Esophagus muscularis mucosa (tissue), 4 donors: Measurements from ENCODE around the gene NTRK1. TPM values are rescaled to one million over a fixed set of nuclear protein-coding genes. Genes with fewer than 3 reads are reported as not detected.

ENCODE experiments used
- DNase-seq: peaks from one replicate; pipeline ENCODE4 v3.0.0-alpha.2; 2017; ENCODE audit errors: extremely low spot score
- H3K27ac ChIP-seq, 4 donors: fragments of 200-600 bp; sonication (generic); replicated peaks in 1 of 4; 1 replicate in 3 of 4; 2 replicates in 1 of 4; pipeline ENCODE4 v1.5.1; 2016 to 2019; ENCODE audit warnings: mild to moderate bottlenecking in 1 of 4
- H3K27me3 ChIP-seq, 4 donors: fragments of 200-600 bp; sonication (generic); one replicate each; pipeline versions ENCODE4 v1.5.1 to v1.6.0; 2016 to 2019
- H3K36me3 ChIP-seq, 4 donors: fragments of 200-600 bp; sonication (generic); one replicate each; pipeline ENCODE4 v1.5.1; 2016 to 2019
- H3K4me1 ChIP-seq, 4 donors: fragments of 200-600 bp; sonication (generic); one replicate each; pipeline ENCODE4 v1.5.1; 2016 to 2019
- H3K4me3 ChIP-seq, 4 donors: fragments of 200-600 bp; sonication (generic); 1 replicate in 2 of 4; 2 replicates in 2 of 4; pipeline ENCODE4 v1.5.1; 2016 to 2019; ENCODE audit warnings: mild to moderate bottlenecking in 4 of 4, moderate library complexity in 1 of 4
- H3K9me3 ChIP-seq, 4 donors: fragments of 200-600 bp; sonication (generic); 1 replicate in 3 of 4; 2 replicates in 1 of 4; pipeline ENCODE4 v1.5.1; 2016 to 2019
- EP300 ChIP-seq: sonication (generic); formaldehyde crosslinking; IDR thresholded peaks from one replicate; pipeline ENCODE4 v1.6.1; 2017; ENCODE audit warnings: antibody characterized with exemption
- POLR2A ChIP-seq: fragments of 450-650 bp; IDR thresholded peaks from one replicate; pipeline ENCODE4 v1.6.1; 2017; ENCODE audit warnings: antibody characterized with exemption, moderate library complexity, mild to moderate bottlenecking, low read depth
- POLR2AphosphoS5 ChIP-seq, 2 donors: sonication (generic); formaldehyde crosslinking; IDR thresholded peaks; one replicate each; pipeline ENCODE4 v1.6.1; 2017; ENCODE audit warnings: antibody characterized with exemption in 2 of 2
- WGBS: methylation state at CpG from one replicate; pipeline ENCODE4 v1.1.5; 2018; 5-methylcytosine and 5-hydroxymethylcytosine counted together
- intact Hi-C: fragments of 100-400 bp; cut with DNase I; formaldehyde crosslinking; loops from one replicate; pipeline ENCODE4 v1.15.1; 2023
- total RNA-seq, 4 donors: library from RNA; depleted of rRNA; stranded (reverse); fragments of >200 nt; gene quantifications; one replicate each; pipeline versions ENCODE4 v1.1.0 to v1.2.1, GENCODE V29; 2016
- TF ChIP-seq, protein P1 (sequence below), 3 experiments: fragments of 200-600 bp in 2 of 3; fragments of 450-650 bp in 1 of 3; sonication (generic) in 2 of 3; IDR thresholded peaks; one replicate each; pipeline ENCODE4 v1.5.1; 2017 to 2019; ENCODE audit warnings: antibody characterized with exemption in 3 of 3, mild to moderate bottlenecking in 2 of 3, moderate library complexity in 1 of 3

Gene NTRK1
- total RNA-seq, 4 donors from 2014 or later, result 0.58 to 2.5 (median 1.8) TPM

DNA sequence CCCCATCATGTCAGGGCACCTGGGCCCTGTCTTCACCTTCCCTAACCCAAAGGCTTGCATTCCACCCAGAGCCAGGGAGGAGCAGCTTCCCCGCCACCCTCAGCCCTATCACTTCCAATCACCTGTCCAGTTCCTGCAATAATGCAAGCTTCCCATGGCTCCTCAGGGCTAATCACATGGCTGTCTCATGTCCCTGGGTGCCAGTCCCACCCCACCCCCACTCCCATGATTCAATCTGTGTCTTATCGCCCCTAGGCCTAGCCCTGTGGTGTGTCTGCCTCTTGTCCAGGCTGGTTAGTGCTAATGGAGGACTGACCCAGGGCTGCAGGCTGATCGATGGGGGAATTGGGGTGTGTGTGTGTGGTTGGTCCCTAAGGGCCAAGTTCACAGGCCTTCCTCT, 21.9 kb downstream of the NTRK1 start:
- Histone ChIP-seq H3K4me1 (peaks cover 0 to 3% (median 0%) of the 10 kb centered on the region in 4 donors), H3K27ac (no peak overlapping the region), H3K36me3 (no peaks in the 10 kb centered on the region), H3K27me3 (peaks cover 0 to 83% (median 0%) of the 10 kb centered on the region in 4 donors), H3K4me3 (no peak overlapping the region), H3K9me3 (no peaks in the 10 kb centered on the region)
- intact Hi-C loops, result loop anchor here (10.0 kb wide), 1 partner anchor 198 kb away; no protein-coding TSS in a partner anchor
- WGBS, result 90% methylated on average over 2 of the region's 3 CpGs
- no peak for DNase-seq
- TF ChIP-seq POLR2AphosphoS5 (IDR thresholded peaks at IDR 0.05) (no peak), EP300 (no peak), POLR2A (no peak)
- TF ChIP-seq, protein P1, sequence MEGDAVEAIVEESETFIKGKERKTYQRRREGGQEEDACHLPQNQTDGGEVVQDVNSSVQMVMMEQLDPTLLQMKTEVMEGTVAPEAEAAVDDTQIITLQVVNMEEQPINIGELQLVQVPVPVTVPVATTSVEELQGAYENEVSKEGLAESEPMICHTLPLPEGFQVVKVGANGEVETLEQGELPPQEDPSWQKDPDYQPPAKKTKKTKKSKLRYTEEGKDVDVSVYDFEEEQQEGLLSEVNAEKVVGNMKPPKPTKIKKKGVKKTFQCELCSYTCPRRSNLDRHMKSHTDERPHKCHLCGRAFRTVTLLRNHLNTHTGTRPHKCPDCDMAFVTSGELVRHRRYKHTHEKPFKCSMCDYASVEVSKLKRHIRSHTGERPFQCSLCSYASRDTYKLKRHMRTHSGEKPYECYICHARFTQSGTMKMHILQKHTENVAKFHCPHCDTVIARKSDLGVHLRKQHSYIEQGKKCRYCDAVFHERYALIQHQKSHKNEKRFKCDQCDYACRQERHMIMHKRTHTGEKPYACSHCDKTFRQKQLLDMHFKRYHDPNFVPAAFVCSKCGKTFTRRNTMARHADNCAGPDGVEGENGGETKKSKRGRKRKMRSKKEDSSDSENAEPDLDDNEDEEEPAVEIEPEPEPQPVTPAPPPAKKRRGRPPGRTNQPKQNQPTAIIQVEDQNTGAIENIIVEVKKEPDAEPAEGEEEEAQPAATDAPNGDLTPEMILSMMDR (IDR thresholded peaks at IDR 0.05), result no peak

DNA sequence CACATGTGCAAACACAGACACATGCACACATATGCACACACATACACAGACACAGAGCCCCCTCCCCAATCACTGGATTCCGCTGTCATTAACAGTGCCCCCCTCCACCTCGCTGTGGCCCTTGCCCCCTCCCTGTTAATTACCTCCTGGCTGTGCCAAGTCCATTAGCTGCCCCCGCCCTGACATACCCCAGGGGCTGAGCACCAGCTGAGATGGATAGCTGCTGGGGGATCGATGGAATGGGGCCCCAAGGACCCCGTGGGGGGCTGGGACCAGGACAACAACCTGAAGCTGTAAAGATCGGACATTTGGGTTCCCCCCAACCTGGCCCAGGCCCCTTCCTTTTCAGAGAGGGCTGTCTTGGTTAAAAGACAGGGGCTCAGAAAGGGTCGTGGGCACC, 23.3 kb downstream of the NTRK1 start:
- H3K36me3 ChIP-seq, result no peaks in the 10 kb centered on the region
- H3K4me1 ChIP-seq, result peaks cover 0 to 3% (median 0%) of the 10 kb centered on the region in 4 donors
- 62% methylated on average over 7 of the region's 7 CpGs for WGBS
- TF ChIP-seq POLR2A (no peak), POLR2AphosphoS5 (IDR thresholded peaks at IDR 0.05) (no peak), EP300 (no peak)
- TF ChIP-seq, protein P1 (IDR thresholded peaks at IDR 0.05), result no peak
- H3K4me3 ChIP-seq, result no peak overlapping the region
- intact Hi-C loops, result loop anchor here (10.0 kb wide), 1 partner anchor 199 kb away; no protein-coding TSS in a partner anchor
- H3K27ac ChIP-seq, result no peak overlapping the region
- peaks cover 0 to 83% (median 0%) of the 10 kb centered on the region in 4 donors for H3K27me3 ChIP-seq
- DNase-seq, result no peak
- H3K9me3 ChIP-seq, result no peaks in the 10 kb centered on the region

DNA sequence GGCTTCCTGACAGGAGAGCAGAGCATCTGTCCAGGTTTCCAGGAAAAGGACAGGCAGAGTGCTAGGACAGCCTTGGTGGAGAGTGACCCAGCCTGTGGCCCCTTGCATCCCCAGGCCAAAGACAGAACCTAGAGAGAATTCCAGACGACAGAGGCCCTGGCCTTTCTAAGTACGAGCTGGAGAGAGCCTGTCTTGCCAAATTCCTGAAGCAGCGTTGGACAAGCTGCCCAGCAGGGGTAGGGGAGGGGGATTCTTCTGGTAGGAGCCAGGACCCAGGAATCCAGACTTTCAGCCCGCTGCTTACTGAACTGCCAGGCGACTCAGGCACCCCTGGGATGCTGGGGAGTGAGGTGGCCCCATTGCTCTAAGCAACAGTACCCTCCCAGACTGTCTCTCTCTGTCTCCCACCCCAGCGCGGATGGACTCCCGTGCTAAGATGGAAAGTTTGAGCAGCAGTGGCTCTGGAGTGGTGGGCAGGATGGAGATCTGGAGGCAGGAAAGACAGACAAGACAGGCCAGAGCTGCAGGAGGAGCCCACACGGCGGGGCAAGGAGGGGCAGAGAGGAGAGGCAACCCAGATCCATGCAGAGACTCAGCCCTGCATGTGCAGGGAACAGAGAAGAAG, 24.0 kb downstream of the NTRK1 start:
- Histone ChIP-seq H3K36me3 (no peaks in the 10 kb centered on the region), H3K4me1 (peaks cover 0 to 3% (median 0%) of the 10 kb centered on the region in 4 donors), H3K27ac (no peak overlapping the region), H3K27me3 (peaks cover 0 to 82% (median 0%) of the 10 kb centered on the region in 4 donors), H3K9me3 (no peaks in the 10 kb centered on the region), H3K4me3 (no peak overlapping the region)
- no peak for DNase-seq
- intact Hi-C loops, result loop anchor here (10.0 kb wide), 1 partner anchor 200 kb away; no protein-coding TSS in a partner anchor
- 63% methylated on average over 10 of the region's 10 CpGs for WGBS
- TF ChIP-seq, protein P1 (IDR thresholded peaks at IDR 0.05), result no peak
- TF ChIP-seq EP300 (no peak), POLR2AphosphoS5 (IDR thresholded peaks at IDR 0.05) (no peak), POLR2A (no peak)

DNA sequence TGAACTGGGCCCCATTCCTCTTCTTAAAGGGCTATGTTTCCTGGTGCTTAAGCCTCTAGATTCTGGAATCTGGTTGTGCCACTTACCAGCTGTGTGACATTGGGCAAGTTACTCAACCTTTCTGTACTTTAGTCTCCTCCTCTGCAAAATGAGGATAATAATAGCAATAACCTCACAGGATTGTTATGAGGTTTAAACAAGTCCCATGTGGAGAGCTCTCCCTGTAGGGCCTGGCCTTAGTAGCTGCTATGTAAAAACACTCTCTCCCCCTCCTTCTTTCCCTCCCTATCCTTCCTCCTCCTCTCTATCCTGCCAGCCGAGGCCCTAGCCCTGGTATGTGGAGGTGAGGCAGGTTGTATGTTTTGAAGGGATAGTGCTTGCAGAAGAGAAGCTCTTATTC, 24.6 kb downstream of the NTRK1 start:
- DNase-seq, result no peak
- Histone ChIP-seq H3K27ac (no peak overlapping the region), H3K4me1 (peaks cover 0 to 6% (median 3%) of the 10 kb centered on the region in 4 donors), H3K27me3 (peaks cover 0 to 75% (median 0%) of the 10 kb centered on the region in 4 donors), H3K9me3 (no peaks in the 10 kb centered on the region), H3K4me3 (no peak overlapping the region), H3K36me3 (no peaks in the 10 kb centered on the region)
- TF ChIP-seq EP300, result no peak
- TF ChIP-seq, protein P1 (IDR thresholded peaks at IDR 0.05), result no peak
- no peak for TF ChIP-seq POLR2A
- no peak for TF ChIP-seq POLR2AphosphoS5 (IDR thresholded peaks at IDR 0.05)
- WGBS, result 64% methylated on average over 1 of the region's 1 CpG
- intact Hi-C loops, result loop anchor here (10.0 kb wide), 1 partner anchor 201 kb away; no protein-coding TSS in a partner anchor
